Neuron (in vitro differentiated cells): ENCODE measurements around the gene NOX3.
"Not testable (repeated sequence)": the region's sequence is repeated elsewhere in the genome, so short reads cannot be mapped to it uniquely, and the experiment has no call there.

Experiments
- H2AFZ ChIP-seq: one replicate; pipeline ENCODE4 v1.6.1; 2013; ENCODE audit warnings: low read depth, mild to moderate bottlenecking, inconsistent platforms, low read length, moderate library complexity
- H3K27me3 ChIP-seq: one replicate; pipeline ENCODE4 v1.6.1; 2013; ENCODE audit warnings: low read length; ENCODE audit not compliant: insufficient read depth
- H3K36me3 ChIP-seq: one replicate; pipeline ENCODE4 v1.6.1; 2013; ENCODE audit warnings: low read length; ENCODE audit not compliant: insufficient read depth
- H3K4me1 ChIP-seq: one replicate; pipeline ENCODE4 v1.6.1; 2013; ENCODE audit warnings: low read length; ENCODE audit not compliant: insufficient read depth
- H3K4me3 ChIP-seq: 2 replicates; pipeline ENCODE4 v1.5.1; 2013; ENCODE audit warnings: mild to moderate bottlenecking, low read length, moderate library complexity
- H3K9me3 ChIP-seq: one replicate; pipeline ENCODE4 v1.6.1; 2013; ENCODE audit warnings: low read length

Gene NOX3, protein sequence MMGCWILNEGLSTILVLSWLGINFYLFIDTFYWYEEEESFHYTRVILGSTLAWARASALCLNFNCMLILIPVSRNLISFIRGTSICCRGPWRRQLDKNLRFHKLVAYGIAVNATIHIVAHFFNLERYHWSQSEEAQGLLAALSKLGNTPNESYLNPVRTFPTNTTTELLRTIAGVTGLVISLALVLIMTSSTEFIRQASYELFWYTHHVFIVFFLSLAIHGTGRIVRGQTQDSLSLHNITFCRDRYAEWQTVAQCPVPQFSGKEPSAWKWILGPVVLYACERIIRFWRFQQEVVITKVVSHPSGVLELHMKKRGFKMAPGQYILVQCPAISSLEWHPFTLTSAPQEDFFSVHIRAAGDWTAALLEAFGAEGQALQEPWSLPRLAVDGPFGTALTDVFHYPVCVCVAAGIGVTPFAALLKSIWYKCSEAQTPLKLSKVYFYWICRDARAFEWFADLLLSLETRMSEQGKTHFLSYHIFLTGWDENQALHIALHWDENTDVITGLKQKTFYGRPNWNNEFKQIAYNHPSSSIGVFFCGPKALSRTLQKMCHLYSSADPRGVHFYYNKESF

DNA sequence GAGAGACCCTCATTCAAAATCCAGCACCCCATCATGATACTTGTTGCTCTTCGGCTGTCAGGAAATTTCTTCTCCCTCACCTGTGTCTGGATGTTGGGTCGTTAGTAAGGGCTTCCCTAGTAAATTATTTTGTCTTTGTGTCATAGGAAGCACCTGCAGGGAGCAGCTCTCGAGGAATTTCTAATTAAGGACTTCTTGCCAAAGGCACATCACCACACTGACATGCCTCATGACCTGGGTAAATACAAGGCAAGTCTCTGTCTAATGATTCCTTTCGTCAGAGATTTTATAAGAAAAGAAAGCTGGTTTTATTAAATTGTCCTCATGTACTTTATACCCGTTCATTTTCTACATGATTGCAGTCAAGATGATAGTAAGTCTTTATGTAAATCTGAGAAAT is at the start of gene NOX3:
Gene NOX3, minus strand, starts transcription at position 74 of the 400 bp plus-strand sequence. Its CDS starts 39 bp downstream, at position 35.
- Histone ChIP-seq H3K36me3 (no peaks in the 10 kb centered on the region), H3K9me3 (no peaks in the 10 kb centered on the region), H3K4me3 (no peak within 1 kb of the TSS), H2AFZ (no peak within 1 kb of the TSS), H3K4me1 (no peaks in the 10 kb centered on the region), H3K27me3 (no peaks in the 10 kb centered on the region)

DNA sequence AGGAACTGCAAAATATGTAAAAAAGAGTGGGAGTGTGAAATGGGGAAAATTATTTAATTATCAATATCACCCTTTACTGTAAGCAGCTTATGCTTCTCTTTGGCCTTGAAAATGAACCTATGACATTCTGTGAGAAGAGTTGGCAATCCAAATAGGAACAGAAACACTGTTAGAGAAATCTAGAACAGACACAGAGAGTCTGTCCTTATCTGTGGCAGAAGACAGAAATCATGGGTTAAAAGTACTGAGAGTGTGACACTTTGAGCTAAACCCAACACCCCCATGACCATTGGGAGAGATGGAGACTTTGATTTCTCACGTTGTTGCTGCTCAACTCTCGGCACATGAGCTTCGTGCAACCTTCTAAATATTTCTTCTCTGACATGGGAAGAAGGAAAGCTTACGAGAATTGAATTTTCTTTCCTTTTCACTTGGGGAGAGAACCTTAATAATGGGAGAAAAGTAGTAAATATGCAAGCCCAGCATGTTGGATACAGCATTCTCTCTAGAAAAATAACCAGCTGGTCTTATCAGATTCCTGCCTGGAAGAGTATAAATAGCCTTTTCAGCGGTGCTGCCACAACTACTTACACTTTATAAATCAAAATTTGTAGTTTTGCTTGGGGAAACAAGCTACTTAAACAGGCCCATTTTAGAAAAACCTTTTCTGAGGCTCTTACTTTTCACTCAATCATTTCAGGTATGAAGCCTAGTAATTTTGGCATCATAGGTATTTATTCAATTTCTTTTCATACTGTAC is 49.4 kb upstream of the NOX3 start:
- Histone ChIP-seq H3K27me3 (no peaks in the 10 kb centered on the region), H2AFZ (no peak overlapping the region), H3K4me3 (no peak overlapping the region), H3K9me3 (no peaks in the 10 kb centered on the region), H3K36me3 (no peaks in the 10 kb centered on the region), H3K4me1 (no peaks in the 10 kb centered on the region)

DNA sequence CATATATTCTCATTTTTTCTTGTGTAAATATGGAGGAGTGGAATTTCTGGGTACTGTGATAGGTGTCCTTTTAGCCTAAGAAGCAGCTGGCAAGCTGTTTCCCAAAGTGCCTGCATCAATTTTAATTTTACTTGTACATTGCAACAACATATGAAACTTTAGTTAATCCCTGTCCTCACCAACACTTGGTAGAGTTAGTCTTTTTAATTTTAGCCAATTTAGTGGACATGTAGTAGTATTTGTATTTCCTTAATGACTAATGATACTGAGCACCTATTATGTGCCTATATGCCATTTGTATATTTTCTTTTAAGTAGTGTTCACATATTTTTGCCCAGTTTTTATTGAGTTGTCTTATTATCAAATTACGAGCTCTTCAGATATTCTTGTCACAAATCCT is 46.8 kb upstream of the NOX3 start:
- no peaks in the 10 kb centered on the region for H3K27me3 ChIP-seq
- H3K4me1 ChIP-seq, result no peaks in the 10 kb centered on the region
- H3K36me3 ChIP-seq, result no peaks in the 10 kb centered on the region
- no peaks in the 10 kb centered on the region for H3K9me3 ChIP-seq
- H2AFZ ChIP-seq, result no peak overlapping the region
- no peak overlapping the region for H3K4me3 ChIP-seq

DNA sequence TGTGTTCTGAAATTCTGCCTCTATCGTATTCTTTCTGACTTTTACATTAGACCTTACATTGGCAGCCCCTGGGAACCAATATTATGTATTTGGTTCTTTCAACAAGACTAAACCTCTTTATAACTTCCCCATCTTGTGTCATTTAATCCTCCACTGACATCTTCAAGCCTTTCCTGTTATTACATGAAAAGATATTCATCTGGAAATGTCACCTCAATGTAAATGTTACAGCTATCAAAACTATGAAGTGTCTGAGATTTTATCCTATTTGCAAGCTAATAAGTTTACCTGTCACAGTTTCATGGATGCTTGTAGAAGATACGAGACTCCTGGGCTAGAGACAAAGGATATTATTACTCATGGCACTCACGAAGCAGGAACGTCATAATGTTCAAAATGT is 43.9 kb upstream of the NOX3 start:
- Histone ChIP-seq H3K9me3 (no peaks in the 10 kb centered on the region), H3K4me1 (no peaks in the 10 kb centered on the region), H2AFZ (no peak overlapping the region), H3K4me3 (no peak overlapping the region), H3K36me3 (no peaks in the 10 kb centered on the region), H3K27me3 (no peaks in the 10 kb centered on the region)

DNA sequence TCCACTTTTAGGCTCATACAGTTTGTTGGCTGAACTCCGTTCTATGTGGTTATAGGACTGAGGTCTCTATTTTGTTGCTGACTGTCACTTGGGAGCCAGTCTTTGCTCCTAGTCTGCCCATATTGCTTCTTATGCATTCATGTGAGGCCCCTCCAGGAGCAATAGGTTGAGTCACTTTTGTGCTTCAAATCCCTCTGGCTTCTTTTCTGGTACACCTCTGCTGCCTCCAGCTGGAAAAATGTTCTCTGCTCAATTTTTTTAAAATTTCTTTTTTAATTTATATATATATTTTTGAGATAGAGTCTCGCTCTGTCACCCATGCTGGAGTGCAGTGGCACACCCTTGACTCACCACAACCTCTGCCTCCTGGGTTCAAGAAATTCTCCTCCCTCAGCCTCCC is 42.7 kb upstream of the NOX3 start:
- Histone ChIP-seq H2AFZ (no peak overlapping the region), H3K9me3 (no peaks in the 10 kb centered on the region), H3K4me3 (no peak overlapping the region), H3K36me3 (no peaks in the 10 kb centered on the region), H3K27me3 (no peaks in the 10 kb centered on the region), H3K4me1 (no peaks in the 10 kb centered on the region)

DNA sequence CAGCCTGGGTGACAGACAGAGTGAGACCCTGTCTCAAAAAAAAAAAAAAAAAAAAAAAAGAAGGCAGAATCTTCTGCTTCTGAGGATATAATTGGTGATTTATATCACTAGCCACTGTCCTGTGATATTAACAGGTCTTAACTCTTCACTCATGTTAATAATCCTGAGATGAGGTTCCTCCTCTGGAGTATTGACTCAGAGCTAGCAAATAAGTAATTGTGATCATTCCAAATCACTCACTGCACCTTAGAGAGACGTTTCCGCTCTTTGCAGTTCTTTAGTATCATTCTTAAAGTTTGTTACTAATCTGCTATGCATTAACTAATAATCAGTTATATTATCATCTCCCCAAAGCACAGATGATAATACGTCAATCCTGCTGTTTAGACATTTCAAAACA is 41.6 kb upstream of the NOX3 start:
- no peaks in the 10 kb centered on the region for H3K27me3 ChIP-seq
- H3K9me3 ChIP-seq, result no peaks in the 10 kb centered on the region
- H2AFZ ChIP-seq, result no peak overlapping the region
- no peak overlapping the region for H3K4me3 ChIP-seq
- H3K36me3 ChIP-seq, result no peaks in the 10 kb centered on the region
- no peaks in the 10 kb centered on the region for H3K4me1 ChIP-seq

DNA sequence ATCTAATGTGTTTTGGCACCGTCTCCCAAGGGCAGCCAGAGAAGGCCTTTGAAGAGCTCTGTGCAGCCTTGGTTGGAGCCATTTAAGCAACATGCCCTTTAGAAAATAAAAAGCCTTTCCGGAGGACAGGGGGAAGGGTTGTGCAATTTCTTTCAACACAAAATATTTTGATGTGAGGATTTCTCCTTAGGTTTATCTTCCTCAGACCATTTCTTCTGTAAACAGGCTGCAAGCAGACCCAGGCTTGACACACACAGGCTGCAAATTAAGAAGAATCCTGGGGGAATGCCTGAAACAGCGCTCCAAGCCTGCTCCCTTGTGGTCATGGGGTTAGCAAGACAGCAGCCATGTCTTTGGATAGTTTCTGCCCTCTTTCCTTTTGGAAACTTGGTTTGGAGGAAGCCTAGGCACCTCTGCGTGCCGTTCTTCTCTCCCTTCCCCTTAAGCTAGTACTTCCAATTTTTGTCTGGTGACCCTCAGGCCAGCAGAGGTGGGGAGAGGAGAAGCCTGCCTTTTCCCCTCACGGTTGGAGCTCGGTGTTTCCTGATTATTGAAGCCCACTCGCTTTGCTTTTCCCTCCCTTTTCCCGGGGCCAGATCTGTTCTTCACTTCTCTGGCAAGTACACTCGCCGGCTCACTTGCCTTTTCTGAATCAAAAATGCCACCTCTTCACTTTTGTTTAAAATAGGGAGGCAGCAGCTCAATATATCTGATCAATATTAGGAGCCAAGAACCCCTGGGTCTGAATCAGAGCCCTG is 39.6 kb upstream of the NOX3 start:
- H2AFZ ChIP-seq, result no peak overlapping the region
- H3K4me1 ChIP-seq, result no peaks in the 10 kb centered on the region
- no peaks in the 10 kb centered on the region for H3K36me3 ChIP-seq

DNA sequence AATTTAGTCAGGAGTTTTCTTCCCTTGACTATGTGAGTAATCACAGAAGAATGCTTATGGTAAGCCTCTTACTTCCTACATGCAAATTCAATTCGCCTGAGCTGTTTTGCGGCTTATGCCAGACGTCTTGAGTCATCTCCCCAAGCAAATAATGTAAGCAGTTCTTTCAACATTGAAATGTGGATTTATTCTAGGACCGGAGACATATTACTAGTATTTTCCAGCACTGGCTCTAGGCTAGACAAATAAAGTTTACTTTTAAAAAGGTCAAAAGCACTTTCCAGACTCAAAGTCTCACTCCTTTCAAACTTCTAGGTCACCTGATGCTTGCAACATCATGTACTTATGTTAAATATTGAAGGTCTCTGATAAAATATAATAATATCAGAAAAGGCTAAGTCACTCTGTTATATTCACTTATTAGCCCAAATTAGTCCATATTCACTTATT is 38.1 kb upstream of the NOX3 start:
- H2AFZ ChIP-seq, result no peak overlapping the region
- no peaks in the 10 kb centered on the region for H3K9me3 ChIP-seq
- no peaks in the 10 kb centered on the region for H3K4me1 ChIP-seq
- no peaks in the 10 kb centered on the region for H3K27me3 ChIP-seq
- no peak overlapping the region for H3K4me3 ChIP-seq
- H3K36me3 ChIP-seq, result no peaks in the 10 kb centered on the region

More for the DNA sequence above, 39.6 kb upstream of the NOX3 start:
- H3K9me3 ChIP-seq, result no peaks in the 10 kb centered on the region
- no peak overlapping the region for H3K4me3 ChIP-seq
- no peaks in the 10 kb centered on the region for H3K27me3 ChIP-seq

DNA sequence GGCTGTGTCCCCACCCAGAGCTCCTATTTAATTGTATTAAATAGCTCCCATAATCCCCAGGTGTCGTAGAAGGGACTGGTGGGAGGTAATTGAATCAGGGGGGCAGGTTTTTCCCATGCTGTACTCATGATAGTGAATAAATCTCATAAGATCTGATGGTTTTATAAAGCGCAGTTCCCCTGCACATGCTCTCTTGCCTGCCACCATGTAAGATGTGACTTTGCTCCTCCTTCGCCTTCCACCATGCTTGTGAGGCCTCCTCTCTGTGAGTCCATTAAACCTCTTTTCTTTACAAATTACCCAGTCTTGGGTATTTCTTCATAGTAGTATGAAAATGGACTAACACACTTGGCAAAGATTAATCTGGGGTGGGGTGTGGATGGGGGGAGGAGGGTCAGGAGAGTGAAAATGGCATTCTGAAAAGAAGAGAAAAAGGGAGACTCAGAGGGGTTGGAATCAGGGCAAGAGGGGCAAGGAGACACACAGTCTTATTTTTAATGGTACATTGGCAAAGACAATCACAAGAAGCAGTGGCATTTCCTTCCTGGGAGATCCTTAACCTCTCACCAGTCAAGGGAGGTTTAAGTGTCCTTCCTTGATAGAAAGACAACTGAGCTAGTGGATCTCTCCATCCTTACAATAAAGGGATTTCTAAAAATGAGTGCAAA is 37.5 kb upstream of the NOX3 start:
- no peak overlapping the region for H3K4me3 ChIP-seq
- no peak overlapping the region for H2AFZ ChIP-seq
- no peaks in the 10 kb centered on the region for H3K4me1 ChIP-seq
- no peaks in the 10 kb centered on the region for H3K27me3 ChIP-seq
- H3K36me3 ChIP-seq, result no peaks in the 10 kb centered on the region
- no peaks in the 10 kb centered on the region for H3K9me3 ChIP-seq

DNA sequence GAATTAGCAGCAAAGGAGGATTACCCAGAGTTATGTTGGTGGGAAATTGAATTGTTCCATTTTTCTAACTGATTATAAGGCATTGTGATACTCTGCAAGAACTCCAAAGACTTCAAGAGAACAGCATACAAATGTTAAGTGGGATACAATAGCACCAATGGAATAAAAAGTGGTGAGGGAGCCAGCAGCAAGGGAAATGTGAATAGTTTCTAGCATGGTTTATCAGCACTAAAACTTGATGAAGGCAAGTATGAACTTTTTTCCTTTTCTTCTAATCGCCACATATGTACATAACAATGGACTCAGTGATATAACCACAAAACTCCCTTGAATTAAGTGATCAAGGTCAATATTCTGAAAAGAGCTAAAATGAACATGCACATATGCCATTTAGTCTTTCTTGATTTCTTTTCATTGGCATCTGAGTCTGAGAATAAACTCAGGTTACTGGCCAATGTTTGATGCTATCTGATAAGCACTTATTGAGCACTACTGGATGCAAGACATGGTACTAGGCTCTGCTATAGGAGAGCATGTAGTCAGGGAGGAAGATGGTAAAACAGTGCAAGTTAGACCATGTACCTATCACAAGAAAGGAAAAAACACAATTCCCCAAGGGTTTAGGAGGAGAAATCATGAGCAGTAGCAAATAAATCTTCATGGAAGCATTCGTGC is 36.6 kb upstream of the NOX3 start:
- Histone ChIP-seq H3K9me3 (no peaks in the 10 kb centered on the region), H3K4me1 (no peaks in the 10 kb centered on the region), H3K4me3 (no peak overlapping the region), H3K36me3 (no peaks in the 10 kb centered on the region), H2AFZ (no peak overlapping the region), H3K27me3 (peaks cover 2% of the 10 kb centered on the region)

DNA sequence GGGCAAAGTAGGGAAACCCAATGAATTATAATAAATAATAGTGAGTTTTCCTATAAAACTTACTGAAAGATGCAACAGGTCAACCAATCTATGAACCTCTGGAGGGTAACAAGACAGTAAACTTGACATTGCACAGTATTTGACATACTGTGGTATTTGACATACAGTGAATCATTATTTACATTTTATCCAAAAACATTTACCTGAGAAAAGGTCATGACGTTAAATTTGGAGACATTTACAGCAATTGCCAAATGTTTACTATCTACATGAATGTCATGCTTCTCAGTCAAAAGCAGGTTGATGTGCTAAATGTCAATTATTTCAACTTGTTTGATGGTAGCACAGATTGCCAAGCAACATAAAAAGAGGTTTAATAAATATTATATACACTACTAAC is 35.8 kb upstream of the NOX3 start:
- no peak overlapping the region for H2AFZ ChIP-seq
- H3K4me1 ChIP-seq, result no peaks in the 10 kb centered on the region
- no peak overlapping the region for H3K4me3 ChIP-seq
- peaks cover 2% of the 10 kb centered on the region for H3K27me3 ChIP-seq
- H3K9me3 ChIP-seq, result no peaks in the 10 kb centered on the region
- H3K36me3 ChIP-seq, result no peaks in the 10 kb centered on the region

DNA sequence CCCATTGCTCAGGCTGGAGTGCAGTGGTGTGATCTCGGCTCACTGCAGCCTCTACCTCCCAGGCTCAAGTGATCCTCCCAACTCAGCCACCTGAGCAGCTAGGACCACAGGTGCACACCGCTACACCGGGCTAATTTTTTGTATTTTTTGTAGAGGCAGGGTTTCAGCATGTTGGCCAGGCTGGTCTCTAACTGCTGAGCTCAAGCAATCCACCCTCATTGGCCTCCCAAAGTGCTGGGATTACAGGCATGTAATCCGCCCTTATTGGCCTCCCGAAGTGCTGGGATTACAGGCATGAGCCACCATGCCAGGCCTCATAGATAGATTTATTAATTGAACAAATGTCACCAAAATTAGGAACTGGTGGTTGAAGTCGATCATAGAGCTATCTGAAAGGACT is 32.6 kb upstream of the NOX3 start:
- H3K27me3 ChIP-seq, H3K9me3 ChIP-seq, H3K4me1 ChIP-seq, H3K4me3 ChIP-seq, H2AFZ ChIP-seq, H3K36me3 ChIP-seq: not testable (repeated sequence)
